ENCODE results near the gene HDDC2. TPM values are rescaled to one million over a fixed set of nuclear protein-coding genes. Genes with fewer than 3 reads are reported as not detected.

The HDDC2 gene
- total RNA-seq, 1 experiment from 2014 or later = 96.8 TPM

DNA sequence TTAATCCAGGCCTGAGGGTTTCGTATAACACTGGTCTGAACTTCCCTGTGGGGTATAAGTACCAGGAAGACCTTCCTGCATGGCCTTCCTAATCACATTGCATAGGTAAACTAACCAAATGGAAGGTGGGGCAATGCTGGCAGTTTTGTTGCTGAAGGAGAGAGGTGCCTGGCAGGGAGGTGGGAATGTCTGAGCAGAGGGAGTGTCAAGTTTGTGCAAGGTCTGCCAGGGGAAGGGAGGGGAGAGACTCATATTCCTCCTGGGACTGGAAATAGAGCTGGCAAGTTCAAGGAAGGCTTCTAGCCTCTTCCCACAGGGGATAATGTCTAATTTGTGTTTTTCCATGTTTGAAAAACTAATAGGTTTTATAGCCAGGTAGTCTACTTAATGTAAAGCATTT lies 70.6 kb downstream of the HDDC2 start:
- Histone ChIP-seq H3K4me1 (ENCODE audit: insufficient read depth, low read length) (no peaks in the 10 kb centered on the region), H2AFZ (ENCODE audit: low read length) (no peak overlapping the region), H3K36me3 (ENCODE audit: low read depth, low read length) (no peaks in the 10 kb centered on the region), H3K4me3 (ENCODE audit: low read length) (no peak overlapping the region), H3K9ac (ENCODE audit: low read length) (no peak overlapping the region), H4K20me1 (ENCODE audit: low read length) (no peaks in the 10 kb centered on the region), H3K79me2 (ENCODE audit: low read length) (no peaks in the 10 kb centered on the region), H3K9me3 (ENCODE audit: low read length) (no peaks in the 10 kb centered on the region), H3K9me2 (replicated peaks; ENCODE audit: low read length) (no peaks in the 10 kb centered on the region), H3F3A (ENCODE audit: low read length, unreplicated experiment) (no peaks in the 10 kb centered on the region), H3K4me2 (ENCODE audit: low read length) (no peak overlapping the region), H3K27ac (ENCODE audit: low read length) (no peak overlapping the region), H3K27me3 (ENCODE audit: low read length) (no peaks in the 10 kb centered on the region)
- TF ChIP-seq EZH2 (IDR thresholded peaks at IDR 0.05; ENCODE audit: low read length, unreplicated experiment) = no peak
- TF ChIP-seq CTCF (conservative IDR thresholded peaks at IDR 0.05; ENCODE audit: low read depth, low read length) = no peak
- TF ChIP-seq EZH2phosphoT487 (IDR thresholded peaks at IDR 0.05; ENCODE audit: borderline replicate concordance, low read length) = no peak
- ChIA-PET POLR2A (ENCODE audit: unreplicated experiment) (no interaction called here), CTCF (no interaction called here)
- intact Hi-C loops (cut with micrococcal nuclease) = no loop called here
- ATAC-seq (no peak), DNase-seq (no peak)
- BruUV-seq (replicated peaks) = no TSS peak

DNA sequence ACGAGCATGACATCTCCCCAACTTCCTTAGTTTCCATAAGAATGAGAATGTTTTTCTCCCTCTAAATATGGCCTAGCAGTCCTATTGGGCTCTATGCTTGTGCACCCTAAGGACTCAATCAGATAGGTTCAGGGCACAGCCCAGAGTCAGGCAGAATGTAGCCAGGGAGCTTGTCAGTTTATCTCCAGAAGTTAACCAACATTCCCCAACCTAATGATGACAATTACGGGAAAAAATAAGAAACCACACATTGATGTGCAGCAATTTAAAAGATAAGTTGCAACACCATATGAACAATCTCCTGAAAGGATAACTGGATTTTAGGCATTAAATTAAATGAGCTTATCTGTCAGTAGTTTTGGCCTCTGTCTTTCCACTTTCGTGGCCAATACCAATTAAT lies 71.1 kb downstream of the HDDC2 start:
- DNase-seq (no peak), ATAC-seq (no peak)
- BruUV-seq (replicated peaks) = no TSS peak
- Histone ChIP-seq H3K36me3 (ENCODE audit: low read depth, low read length) (no peaks in the 10 kb centered on the region), H3K9ac (ENCODE audit: low read length) (no peak overlapping the region), H3K27ac (ENCODE audit: low read length) (no peak overlapping the region), H3K4me1 (ENCODE audit: insufficient read depth, low read length) (no peaks in the 10 kb centered on the region), H4K20me1 (ENCODE audit: low read length) (no peaks in the 10 kb centered on the region), H3K4me3 (ENCODE audit: low read length) (no peak overlapping the region), H3K9me3 (ENCODE audit: low read length) (no peaks in the 10 kb centered on the region), H2AFZ (ENCODE audit: low read length) (no peak overlapping the region), H3K4me2 (ENCODE audit: low read length) (no peak overlapping the region), H3K9me2 (replicated peaks; ENCODE audit: low read length) (no peaks in the 10 kb centered on the region), H3F3A (ENCODE audit: low read length, unreplicated experiment) (no peaks in the 10 kb centered on the region), H3K79me2 (ENCODE audit: low read length) (no peaks in the 10 kb centered on the region), H3K27me3 (ENCODE audit: low read length) (no peaks in the 10 kb centered on the region)
- intact Hi-C loops (cut with micrococcal nuclease) = no loop called here
- POLR2A ChIA-PET (ENCODE audit: unreplicated experiment) = no interaction called here
- CTCF ChIA-PET = no interaction called here
- no peak for TF ChIP-seq EZH2phosphoT487 (IDR thresholded peaks at IDR 0.05; ENCODE audit: borderline replicate concordance, low read length)
- no peak for TF ChIP-seq EZH2 (IDR thresholded peaks at IDR 0.05; ENCODE audit: low read length, unreplicated experiment)
- no peak for TF ChIP-seq CTCF (conservative IDR thresholded peaks at IDR 0.05; ENCODE audit: low read depth, low read length)

DNA sequence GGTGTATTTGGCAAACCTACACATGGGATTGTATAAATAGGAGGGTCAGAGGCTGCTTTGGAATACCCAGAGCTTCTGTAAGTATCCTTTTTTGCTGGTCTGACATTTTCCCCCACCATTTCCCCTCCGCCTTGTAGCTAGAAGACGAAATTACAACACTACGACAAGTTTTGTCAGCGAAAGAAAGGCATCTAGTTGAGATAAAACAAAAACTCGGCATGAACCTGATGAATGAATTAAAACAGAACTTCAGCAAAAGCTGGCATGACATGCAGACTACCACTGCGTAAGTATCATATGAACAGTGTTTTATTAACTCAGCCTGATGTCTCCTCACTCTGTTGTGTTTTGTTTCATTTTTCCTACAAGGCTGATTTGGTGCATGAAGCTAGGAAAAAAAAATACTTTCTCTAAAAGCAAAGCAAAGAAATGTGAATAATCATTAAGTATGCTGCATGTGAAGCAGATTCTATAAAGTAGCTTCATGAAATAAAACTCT lies 72.7 kb downstream of the HDDC2 start:
- H3K4me2 ChIP-seq (ENCODE audit: low read length) = no peak overlapping the region
- ChIA-PET CTCF (no interaction called here), POLR2A (ENCODE audit: unreplicated experiment) (no interaction called here)
- no TSS peak for BruUV-seq (replicated peaks)
- no peaks in the 10 kb centered on the region for H3F3A ChIP-seq (ENCODE audit: low read length, unreplicated experiment)
- H3K36me3 ChIP-seq (ENCODE audit: low read depth, low read length) = no peaks in the 10 kb centered on the region
- H3K9me3 ChIP-seq (ENCODE audit: low read length) = no peaks in the 10 kb centered on the region
- intact Hi-C loops (cut with micrococcal nuclease) = no loop called here
- no peak overlapping the region for H3K9ac ChIP-seq (ENCODE audit: low read length)
- H3K27ac ChIP-seq (ENCODE audit: low read length) = no peak overlapping the region
- TF ChIP-seq EZH2phosphoT487 (IDR thresholded peaks at IDR 0.05; ENCODE audit: borderline replicate concordance, low read length) = no peak
- no peak for TF ChIP-seq EZH2 (IDR thresholded peaks at IDR 0.05; ENCODE audit: low read length, unreplicated experiment)
- no peak for TF ChIP-seq CTCF (conservative IDR thresholded peaks at IDR 0.05; ENCODE audit: low read depth, low read length)
- no peaks in the 10 kb centered on the region for H3K9me2 ChIP-seq (replicated peaks; ENCODE audit: low read length)
- no peak overlapping the region for H3K4me3 ChIP-seq (ENCODE audit: low read length)
- no peaks in the 10 kb centered on the region for H3K4me1 ChIP-seq (ENCODE audit: insufficient read depth, low read length)
- H4K20me1 ChIP-seq (ENCODE audit: low read length) = no peaks in the 10 kb centered on the region
- no peaks in the 10 kb centered on the region for H3K27me3 ChIP-seq (ENCODE audit: low read length)
- DNase-seq = no peak
- H3K79me2 ChIP-seq (ENCODE audit: low read length) = no peaks in the 10 kb centered on the region
- no peak for ATAC-seq
- H2AFZ ChIP-seq (ENCODE audit: low read length) = no peak overlapping the region
